ENCODE results near the gene POLRMT.
"Not testable (repeated sequence)": the region's sequence is repeated elsewhere in the genome, so short reads cannot be mapped to it uniquely, and the experiment has no call there.

Gene POLRMT

GRCh38 chr19:626566-626965, 6.8 kb downstream of the POLRMT start:
- not testable (repeated sequence) for DNase-seq (ENCODE audit: low read depth)

GRCh38 chr19:625257-625656, 8.1 kb downstream of the POLRMT start:
- DNase-seq (ENCODE audit: low read depth), result no peak

GRCh38 chr19:624433-625109, 8.8 kb downstream of the POLRMT start:
- DNase-seq (ENCODE audit: low read depth), result no peak

DNA sequence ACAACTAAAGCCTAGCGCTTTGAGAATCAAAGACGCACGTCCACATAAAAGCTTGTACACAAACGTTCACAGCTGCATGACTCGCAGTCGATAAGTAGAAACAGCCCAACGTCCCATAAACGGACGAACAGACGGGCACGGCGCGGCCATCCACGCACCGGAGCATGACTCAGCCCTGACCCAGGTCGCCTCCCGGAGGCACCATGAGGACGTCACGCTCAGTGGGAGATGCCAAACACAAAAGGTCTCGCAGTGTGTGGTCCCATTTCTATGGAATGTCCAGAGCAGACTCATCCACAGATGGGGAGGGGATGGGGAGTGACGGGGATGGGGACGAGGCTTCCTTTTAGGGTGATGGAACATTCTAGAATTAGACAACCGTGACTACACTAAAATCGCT, 9.4 kb downstream of the POLRMT start:
- no peak for DNase-seq (ENCODE audit: low read depth)

GRCh38 chr19:623175-623916, 10.0 kb downstream of the POLRMT start:
- no peak for DNase-seq (ENCODE audit: low read depth)

DNA sequence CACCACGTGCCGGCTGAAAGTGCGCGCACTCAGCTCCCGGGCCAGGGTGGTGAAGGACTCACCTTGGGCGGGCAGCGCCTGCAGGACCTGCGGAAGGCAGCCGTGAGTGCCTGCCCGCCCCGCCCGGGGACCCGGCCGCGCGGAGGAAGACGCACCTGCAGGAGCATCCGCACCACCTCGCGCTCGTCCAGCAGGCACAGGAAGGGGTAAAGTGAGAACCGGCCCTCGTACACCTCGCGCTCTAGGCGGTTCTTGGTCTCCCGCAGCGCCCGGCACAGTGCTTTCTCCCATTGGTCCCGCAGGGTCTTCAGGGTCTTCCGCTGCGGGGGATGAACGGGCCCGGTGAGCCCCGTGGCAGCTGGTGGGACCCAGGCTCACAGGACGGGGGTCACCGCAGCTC, 10.7 kb downstream of the POLRMT start:
- no peak for DNase-seq (ENCODE audit: low read depth)

- DNase-seq (ENCODE audit: low read depth), result no peak
These were observed 11.5 kb downstream of the POLRMT start for GRCh38 chr19:621819-622218.

DNA sequence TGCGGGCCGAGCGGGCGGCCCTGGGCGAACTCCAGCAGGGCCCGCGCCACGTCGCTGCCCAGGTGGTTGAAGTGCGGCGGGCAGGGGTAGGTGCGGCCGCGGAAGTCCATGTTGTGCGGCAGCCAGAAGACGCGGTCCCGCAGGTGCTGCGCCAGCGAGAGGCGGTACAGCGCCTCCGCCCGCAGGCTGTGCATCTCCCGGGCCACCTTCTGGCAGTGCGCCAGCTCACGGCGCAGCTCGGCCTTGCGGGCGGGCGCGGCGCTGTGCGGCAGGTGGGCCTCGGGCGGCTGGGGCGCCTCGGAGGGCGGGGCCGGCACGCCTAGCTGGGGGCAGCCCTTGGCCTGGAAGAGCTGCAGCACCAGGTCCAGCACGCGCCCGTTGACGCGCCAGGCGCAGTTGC, 12.1 kb downstream of the POLRMT start:
- not testable (repeated sequence) for DNase-seq (ENCODE audit: low read depth)

DNA sequence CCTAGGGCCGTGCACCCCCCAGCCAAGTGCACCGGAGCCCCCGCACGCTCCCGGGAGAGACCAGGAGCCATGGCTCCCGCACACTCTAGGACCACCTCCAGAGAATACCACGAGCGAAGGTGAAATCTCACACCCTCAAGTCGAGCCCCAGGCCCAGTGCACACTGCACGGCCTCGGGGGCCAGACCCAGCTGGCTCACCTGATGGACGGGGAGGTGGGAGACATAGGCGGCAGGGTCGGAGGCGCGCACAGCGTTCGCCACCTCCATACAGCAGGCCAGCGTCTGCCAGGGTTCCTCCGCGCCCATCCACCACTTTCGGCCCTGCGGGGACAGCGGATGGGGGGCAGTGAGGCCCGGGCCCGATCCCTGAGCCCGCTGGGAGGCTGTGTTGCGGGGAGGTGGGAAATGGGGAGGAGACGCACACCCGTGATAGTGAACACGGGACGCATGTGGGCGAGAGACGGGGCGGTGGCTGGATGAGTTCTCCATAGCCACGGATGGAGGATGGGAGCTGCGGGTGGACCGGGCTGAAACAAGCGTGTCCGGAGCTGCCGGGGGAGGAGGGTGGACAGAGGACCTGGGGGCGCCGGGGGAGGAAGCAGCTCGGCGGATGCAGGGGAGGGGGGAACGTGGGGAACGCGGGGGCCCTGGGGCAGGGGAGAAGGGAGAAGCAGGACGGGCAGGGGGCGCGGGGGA, 13.0 kb downstream of the POLRMT start:
- no peak for DNase-seq (ENCODE audit: low read depth)

DNA sequence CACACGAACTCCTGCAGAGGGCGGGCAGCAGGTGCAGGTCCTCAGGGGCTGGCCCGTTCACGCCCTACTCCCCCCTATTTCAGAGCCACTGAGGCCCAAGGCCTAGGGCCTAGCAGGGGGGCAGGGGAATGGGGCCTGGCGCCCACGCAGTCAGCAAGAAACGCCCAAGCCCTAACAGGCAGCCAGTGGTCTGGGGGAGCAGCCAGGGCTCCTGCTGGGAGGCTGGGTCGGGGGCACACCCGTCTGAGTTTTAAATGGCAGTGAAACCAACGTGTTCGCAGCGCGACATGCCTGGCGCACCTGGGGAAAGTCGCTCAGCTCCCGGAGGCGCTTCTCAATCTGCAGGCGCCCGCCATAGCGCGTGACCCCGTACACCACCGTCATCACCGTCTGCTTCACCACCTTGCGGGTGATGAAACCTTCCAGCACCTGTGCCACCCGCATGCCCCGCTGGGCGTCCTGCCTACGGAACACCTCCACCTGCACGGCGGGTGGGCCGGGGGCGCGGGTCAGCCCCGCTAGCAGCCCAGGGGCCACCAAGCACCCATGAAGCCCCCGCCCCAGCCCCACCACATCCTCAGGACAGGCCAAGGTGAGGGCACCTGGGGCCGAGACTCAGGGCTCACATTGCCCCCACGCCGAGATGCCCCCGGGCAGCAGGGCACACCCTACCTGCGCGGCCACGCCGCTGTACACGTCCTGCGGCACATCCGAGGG, 13.9 kb downstream of the POLRMT start:
- no peak for DNase-seq (ENCODE audit: low read depth)

- DNase-seq (ENCODE audit: low read depth), result no peak
These were observed 14.6 kb downstream of the POLRMT start for GRCh38 chr19:618674-619285.

- no peak for DNase-seq (ENCODE audit: low read depth)
These were observed 15.1 kb downstream of the POLRMT start for GRCh38 chr19:618247-618619.

DNA sequence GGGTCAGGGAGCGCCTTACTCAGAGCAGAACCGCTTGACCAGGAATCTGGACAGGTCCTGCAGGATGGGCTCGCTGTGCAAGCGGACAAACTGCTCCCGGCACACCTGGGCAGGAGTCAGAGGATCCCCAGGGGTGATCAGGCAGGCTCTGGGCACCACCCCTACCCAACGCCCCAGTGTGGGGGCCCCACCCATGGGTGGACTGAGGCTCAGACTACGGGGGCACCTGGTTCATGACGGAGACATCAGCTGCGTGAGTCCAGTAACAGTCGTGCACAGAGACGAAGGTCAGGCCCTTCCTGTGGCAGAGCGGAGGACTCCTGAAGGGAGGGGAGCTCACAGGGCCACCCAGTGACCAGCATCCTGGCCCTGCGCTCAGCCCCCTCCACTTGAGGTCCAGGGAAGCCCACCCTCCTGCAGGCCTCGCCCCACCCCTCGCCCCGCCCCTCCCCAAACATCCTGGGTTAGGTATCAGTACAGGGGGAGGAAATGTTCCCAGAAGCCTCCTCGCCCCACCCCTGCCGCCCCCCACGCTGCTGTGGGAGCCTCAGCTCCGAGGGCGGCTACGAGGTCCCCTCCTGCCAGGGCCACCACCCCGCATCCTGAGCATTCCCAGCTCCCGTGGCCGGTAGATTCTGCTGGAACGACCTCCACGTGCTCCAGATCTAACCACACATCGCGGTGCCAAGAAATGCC, 15.6 kb downstream of the POLRMT start:
- no peak for DNase-seq (ENCODE audit: low read depth)

- DNase-seq (ENCODE audit: low read depth), result no peak
These were observed 16.4 kb downstream of the POLRMT start for GRCh38 chr19:616747-617526.

DNA sequence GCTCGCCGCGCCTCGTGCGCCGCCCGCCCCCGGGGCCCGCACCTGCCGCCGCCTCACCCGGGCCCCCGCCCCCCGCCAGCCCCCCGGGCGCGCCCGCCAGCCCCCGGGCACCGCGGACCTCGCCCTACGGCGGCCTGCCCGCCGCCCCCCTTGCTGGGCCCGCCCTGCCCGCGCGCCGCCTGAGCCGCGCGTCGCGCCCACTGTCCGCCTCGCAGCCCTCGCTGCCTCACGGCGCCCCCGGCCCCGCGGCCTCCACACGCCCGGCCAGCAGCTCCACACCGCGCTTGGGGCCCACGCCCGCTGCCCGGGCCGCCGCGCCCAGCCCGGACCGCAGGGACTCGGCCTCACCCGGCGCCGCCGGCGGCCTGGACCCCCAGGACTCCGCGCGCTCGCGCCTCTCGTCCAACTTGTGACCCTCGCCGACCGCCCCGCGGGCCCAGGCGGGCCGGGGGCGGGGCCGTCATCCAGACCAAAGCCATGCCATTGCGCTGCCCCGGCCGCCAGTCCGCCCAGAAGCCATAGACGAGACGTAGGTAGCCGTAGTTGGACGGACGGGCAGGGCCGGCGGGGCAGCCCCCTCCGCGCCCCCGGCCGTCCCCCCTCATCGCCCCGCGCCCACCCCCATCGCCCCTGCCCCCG, 17.2 kb downstream of the POLRMT start:
- DNase-seq (ENCODE audit: low read depth), result no peak

DNA sequence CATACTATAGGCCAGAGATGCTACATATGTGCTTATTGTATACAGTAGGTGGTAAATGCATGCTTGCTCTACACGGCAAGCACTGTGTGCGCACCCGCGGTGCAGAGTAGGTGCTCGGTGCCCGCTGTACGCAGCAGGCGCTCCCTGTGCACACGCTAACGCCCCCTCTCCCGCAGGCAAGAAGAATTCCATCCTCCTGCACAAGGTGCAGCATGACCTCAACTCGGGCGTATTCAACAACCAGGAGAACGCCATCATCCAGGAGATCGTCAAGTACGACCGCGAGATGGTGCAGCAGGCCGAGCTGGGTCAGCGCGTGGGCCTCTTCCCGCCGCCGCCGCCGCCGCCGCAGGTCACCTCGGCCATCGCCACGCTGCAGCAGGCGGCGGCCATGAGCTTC, 17.7 kb downstream of the POLRMT start:
- no peak for DNase-seq (ENCODE audit: low read depth)

DNA sequence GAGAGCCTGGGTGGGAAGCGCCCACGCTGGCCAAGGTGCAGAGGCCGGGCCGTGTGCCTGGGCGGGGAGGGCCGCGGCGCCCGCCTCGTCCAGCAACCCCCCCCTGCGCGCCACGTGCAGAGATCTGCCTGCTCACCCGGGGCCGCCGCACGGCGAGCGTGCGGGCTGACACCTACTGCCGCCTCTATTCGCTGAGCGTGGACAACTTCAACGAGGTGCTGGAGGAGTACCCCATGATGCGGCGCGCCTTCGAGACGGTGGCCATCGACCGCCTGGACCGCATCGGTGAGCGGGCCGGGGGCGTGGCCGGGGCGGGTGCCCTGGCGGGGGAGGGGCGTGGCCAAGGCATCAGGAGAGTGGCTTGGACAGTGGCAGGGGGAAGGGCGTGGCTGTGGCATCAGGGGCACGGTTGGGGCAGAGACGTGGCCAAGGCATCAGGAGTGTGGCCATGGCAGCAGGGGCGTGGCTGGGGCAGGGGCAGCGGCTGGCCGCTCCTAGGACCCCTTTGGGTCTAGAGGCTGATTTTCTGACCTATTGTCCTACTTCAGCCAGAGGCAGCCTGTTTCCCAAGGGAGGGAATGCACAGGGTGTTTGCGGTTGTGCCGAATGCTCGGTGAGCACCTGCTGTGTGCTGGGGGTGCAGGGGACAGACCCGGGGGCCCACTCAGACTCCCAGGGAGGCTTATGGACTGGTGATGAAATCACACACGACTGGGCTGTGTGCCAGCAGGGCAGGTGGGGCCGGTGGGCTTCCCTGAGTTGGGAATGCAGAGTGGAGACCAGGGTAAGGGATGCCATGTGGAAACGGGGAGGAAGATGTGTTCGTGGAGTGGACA, 19.4 kb downstream of the POLRMT start:
- no peak for DNase-seq (ENCODE audit: low read depth)

DNA sequence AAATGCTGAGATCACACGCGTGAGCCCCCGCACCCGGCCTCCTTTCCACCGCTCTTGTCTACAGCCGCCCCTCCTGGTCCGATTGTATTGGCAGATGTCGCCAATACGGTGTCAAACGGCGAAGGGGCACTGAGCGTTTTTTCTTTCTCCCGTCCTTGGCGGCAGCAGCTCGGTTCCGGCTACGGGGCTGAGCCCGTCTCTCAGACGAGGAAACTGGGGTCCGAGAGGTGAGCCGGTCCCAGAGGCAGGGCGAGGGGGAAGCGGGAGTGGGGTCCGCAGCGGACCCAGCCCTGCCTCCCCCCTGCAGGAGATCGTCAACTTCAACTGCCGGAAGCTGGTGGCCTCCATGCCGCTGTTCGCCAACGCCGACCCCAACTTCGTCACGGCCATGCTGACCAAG, 20.4 kb downstream of the POLRMT start:
- no peak for DNase-seq (ENCODE audit: low read depth)

- DNase-seq (ENCODE audit: low read depth), result no peak
These were observed 21.9 kb downstream of the POLRMT start for GRCh38 chr19:611481-611868.
